NCI-H82 treated with DMSO at 0.1 percent for 48 hours (cell line): ENCODE data around the gene EFNA3.

Experiments used
- DNase-seq: peaks from one replicate; lab custom pipeline; 2025; ENCODE audit not compliant: unreplicated experiment; lab: John Stamatoyannopoulos, UW

Gene EFNA3, protein sequence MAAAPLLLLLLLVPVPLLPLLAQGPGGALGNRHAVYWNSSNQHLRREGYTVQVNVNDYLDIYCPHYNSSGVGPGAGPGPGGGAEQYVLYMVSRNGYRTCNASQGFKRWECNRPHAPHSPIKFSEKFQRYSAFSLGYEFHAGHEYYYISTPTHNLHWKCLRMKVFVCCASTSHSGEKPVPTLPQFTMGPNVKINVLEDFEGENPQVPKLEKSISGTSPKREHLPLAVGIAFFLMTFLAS

DNA sequence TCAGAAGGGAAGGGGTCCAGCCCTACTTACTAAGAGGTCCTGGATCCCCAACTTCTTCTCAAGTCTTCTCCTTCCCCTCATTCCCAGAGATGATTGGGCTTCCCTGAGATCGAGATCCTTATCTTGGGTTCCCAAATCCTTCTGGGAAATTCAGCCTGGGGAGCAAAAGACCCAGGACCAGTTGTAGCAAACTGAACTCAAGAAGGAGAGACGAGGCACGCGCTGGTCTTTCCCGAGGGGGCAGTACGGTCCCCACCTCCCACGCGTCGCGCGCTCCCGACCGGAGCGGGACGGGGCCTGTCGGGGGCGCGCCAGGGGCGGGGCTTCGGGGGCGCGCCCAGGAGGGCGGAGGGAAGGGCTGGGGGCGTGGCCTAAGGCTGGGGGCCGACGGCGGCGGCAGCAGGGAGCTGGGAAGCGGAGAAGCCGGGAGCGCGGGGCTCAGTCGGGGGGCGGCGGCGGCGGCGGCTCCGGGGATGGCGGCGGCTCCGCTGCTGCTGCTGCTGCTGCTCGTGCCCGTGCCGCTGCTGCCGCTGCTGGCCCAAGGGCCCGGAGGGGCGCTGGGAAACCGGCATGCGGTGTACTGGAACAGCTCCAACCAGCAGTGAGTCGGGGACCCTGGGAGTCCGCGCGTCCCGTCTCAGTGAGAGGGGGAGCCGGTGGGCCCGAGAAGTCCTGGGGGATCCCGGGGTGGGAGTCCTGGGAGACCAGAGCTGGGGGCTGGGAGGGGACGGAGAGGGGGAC lies at the start of gene EFNA3:
TSS of gene EFNA3 (plus strand) at position 369 of the 741 bp plus-strand sequence. CDS start at position 474, 105 bp downstream.
- DNase-seq, result peak; percentile 33

DNA sequence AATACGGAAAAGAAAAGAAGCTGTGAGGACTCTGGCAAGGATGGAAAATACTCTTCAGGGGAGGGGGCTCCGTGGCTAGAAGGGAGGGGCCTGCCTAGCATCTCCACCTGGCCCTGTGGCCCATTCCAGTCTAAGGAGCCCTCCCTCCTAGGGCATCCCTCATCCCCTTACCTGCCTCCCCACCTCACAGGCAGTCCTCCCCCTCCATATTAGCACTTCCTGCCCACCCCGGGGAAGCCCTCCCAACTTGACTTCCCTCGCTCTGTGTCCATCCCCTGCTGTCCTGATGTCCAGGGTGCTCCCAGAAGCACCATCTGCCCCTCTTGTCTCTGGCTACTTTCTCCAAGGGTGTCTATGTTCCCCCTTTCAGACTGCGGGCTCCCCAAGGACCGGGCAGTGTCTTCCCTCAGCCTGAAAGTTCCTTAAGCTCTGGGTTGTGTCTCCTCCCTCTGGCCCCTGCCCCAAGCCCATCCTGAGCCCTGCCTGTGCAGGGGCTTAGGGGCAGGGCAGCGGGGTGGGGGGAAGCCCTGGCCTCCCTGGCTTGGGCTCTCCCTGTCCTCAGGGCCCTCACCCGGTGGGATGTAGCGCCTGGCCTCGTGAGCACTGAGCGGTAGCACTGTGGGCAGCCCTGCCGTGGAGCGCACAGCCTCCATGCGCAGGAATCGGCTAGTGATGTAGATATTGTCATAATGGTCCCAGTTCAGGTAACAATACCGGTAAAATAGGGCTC lies 49.0 kb upstream of the EFNA3 start:
- no peak for DNase-seq

DNA sequence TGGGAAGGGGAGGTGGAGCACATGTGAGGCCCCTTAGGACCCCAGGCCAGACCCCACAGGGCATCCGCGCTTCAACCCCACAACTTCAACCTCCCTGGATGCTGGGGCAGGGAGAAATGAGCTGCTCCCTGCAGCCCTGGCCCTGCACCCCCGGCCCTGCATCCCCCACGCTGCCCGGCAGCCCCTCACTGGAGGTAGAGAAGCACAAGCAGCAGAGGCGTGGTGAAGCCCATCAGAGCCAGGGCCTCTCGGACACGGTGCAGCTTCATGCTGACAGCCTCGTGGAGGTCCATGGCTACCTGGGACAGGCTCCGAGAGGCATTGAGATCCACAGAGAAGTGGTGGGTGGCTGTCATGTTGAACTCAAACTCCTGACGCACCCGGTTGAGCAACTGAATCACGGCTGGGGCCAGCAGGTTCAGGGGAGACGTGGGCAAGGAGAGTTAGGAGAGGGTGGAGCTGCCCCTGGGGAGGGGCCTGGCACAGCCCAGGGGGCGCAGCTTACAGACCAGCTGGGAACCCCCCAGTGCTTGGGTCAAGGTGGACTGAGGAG lies 48.3 kb upstream of the EFNA3 start:
- DNase-seq, result no peak

DNA sequence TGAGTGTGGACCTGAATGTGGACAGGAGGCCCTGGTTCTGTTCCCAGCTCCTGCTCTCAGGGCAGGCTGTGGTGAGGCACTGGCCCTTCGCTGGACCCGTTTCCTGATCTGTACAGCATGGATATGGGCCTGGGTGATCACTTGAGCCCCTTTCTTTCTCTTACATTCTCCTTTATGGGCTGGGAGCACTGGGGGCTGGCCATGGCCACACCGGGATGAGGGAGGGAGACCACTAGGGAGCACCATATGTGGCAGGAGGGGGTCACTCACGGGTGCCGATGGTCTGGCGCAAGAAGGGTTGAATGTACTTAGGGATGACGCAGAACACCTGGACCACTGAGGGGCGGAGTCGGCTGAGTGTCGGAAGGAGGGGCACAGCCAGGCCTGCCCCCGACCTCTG lies 47.7 kb upstream of the EFNA3 start:
- DNase-seq, result no peak

DNA sequence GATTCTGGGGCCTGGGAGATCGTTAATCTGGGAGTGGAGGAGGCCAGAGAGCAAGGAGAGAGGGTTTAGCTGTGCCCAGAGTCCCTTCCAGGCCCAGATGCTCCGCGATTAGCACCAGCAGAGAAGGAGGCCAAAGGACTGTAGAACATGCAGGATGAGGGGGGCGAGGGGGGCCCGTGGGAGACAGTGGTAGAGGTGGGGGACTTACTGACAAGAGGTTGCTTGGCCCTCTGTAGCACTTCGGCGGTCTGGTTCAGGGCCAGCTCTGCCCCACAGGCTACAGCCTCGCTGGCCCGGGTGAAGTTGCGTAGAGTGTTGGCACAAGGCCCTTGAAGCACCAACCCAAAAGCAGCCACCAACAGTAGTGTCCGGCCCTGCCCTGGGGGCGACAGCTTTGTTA lies 45.8 kb upstream of the EFNA3 start:
- DNase-seq, result no peak

DNA sequence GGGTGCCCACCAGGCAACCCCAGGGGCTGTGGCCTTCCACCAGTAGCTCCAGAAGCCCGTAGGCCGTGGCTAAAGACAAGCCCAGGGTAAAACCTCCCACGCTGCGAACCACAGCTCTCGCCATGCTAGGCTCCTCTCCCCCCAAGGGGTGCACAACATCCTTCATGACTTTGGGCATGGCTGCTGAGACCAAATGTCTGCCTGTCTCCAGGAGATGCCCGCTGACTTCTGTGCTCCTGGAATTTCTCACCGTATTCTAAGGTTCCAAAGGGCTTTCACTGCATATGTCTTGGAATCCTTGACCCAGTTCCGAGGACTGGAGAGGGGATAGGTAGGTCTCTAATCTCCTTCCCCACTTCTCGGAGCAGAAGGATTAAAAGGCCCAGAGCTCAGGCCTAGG lies 45.1 kb upstream of the EFNA3 start, which contains the start of the genes DCST1 and DCST2:
TSS of gene DCST1 (plus strand) at position 301 of the 400 bp plus-strand sequence. CDS start 213 bp downstream, outside the sequence.
TSS of gene DCST2 (minus strand) at position 258 of the 400 bp plus-strand sequence. CDS start at position 178, 80 bp downstream.
- DNase-seq, result no peak

DNA sequence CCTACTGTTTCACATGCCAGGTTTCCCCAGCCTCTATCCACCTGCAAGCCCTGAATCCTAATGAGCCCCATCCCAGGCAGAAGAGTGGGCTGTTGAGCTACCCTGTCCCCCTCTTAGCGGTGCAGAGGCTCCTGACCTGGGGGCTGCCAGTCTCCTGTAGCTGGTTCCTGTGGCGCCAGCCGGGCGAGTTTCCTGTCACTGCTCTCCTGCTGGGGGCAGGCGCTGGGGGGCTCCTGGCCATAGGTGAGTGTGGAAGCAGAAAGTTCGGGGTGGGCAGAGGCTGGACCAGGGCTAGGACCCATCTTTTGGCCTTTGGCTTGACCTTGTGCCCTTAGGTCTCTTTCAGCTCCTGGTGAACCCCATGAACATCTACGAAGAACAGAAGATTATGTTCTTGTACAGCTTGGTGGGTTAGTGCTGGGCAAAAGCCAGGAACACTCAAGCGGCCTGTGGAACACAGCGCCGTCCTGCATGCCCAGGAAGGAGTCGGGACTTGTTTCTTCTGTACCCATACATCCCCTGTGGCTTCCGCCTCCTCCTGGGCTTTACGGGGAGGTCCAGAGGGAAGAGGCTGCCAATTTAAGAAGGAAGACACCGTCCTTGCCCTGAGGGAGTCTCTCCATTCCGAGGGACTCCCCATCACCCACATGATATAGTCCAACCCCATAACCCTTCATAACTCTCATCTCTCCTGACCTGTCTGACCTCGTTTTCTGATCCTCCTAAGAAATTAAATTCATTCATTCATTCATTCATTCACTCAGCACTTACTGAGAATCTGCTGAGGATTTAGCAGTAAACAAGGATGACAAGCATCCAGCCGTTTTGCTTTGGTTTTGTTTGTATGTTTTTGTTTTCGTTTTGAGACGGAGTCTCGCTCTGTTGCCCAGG lies 44.1 kb upstream of the EFNA3 start:
- no peak for DNase-seq

DNA sequence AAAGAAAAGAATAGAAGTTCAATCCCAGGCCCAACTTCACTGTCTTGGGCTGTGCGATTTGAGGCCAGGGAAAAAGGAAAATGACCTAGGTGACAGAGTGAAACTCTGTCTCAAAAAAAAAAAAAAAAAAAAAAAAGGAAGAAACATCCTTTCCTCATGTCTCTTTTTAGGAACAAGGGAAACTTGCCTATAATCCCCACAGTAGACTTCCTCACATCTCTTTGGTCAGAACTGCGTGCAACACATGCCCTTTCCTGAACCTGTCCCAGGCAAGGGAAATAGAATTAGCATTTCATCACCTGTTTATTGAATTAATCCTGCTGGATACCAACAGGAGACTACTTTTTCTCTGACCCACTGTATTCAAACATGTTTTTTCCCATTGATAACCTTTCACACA lies 42.7 kb upstream of the EFNA3 start:
- no peak for DNase-seq

DNA sequence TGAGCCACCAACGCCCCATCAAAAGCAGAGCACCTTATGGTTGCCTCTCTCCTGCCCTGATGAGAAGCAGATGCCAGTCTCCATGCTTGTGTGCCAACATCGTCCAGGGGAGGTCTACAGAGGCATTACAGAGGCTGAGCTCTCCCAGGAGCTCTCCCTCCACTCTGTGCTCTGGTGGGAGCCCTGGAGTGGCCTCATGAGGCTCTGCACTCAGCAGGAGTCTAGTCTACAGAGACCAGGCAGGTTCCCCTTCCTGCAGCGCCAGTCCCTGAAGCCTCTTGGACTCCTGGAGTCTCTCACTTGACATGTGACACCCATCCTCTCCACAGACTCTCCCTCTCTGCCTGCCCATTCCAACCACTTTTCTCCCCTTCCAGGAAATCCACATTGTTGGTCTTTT lies 41.6 kb upstream of the EFNA3 start:
- no peak for DNase-seq

DNA sequence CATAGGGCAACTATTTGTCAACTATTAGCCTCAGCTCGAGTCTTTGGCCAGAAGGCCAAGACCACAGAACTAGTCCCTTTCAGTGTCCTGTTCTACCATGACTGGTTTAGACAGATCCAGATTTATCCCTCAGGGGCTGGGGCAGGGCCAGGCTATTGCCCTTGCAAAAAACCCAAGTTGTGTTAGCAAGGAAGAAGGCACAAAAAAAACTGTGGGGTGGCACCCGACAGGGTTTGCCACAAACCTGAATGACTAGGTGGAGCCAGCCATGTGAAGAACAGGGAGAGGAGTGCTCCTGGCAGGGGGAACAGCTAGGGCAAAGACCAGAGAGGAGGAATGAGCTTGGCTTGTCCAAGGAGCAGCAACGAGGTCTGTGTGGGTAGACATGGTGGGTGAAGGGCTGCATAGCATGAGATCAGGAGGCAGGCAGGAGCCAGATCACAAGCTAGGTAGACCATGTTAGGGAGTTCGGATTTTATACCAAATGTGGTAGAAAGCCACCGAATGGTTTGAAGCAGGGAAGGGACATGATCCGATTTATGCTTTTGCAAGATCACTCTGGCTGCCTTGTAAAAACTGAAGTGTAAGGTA lies 40.7 kb upstream of the EFNA3 start:
- DNase-seq, result no peak

DNA sequence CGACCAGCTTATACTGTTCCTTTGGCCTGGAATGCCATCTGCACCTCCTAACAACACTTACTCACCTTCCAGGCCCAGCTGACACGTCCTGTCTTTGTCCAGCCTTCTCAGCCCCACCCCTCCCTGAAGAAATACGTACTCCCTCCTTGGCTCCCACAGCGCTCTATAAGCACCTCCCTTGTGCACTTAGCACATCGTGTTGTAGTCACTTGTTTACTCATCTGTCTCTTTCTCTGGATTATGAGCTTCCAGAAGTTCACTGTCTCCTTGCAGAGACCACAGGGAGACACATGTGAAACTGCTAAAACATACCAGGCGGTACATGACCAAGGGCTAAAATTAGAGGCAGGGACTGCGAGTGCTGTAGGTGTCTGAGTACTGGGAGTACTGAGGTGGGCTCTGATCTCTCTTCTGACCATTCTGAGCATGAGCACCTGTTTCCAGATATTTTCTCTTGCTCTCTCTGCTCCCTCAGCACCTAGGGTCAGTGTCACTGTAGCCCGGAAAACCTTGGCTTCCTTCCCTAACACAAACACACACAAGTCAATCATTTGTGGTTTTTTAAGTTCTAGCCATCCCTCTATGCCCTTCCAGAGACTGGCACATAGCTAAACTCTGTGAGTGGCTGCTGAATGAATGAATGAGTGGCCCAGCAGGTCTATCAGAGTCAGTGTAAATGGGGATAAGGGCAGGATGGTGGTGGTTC lies 39.9 kb upstream of the EFNA3 start:
- DNase-seq, result no peak

DNA sequence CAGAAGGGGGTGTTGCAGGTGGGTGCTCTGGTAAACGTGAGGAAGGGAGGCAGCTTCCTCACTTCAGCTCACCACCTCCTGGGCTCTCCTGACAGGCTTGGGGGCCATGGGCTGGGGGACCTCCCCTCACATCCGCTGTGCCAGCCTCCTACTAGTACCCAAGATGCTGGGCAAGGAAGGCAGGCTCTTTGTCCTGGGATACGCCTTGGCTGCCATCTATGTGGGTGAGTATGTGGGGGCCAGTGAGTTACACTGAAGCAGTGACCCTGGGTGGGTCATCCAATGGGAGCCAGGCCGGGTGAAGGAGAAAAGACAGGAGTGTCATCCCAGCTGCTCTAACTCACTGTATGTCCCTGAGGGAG lies 39.3 kb upstream of the EFNA3 start:
- no peak for DNase-seq

DNA sequence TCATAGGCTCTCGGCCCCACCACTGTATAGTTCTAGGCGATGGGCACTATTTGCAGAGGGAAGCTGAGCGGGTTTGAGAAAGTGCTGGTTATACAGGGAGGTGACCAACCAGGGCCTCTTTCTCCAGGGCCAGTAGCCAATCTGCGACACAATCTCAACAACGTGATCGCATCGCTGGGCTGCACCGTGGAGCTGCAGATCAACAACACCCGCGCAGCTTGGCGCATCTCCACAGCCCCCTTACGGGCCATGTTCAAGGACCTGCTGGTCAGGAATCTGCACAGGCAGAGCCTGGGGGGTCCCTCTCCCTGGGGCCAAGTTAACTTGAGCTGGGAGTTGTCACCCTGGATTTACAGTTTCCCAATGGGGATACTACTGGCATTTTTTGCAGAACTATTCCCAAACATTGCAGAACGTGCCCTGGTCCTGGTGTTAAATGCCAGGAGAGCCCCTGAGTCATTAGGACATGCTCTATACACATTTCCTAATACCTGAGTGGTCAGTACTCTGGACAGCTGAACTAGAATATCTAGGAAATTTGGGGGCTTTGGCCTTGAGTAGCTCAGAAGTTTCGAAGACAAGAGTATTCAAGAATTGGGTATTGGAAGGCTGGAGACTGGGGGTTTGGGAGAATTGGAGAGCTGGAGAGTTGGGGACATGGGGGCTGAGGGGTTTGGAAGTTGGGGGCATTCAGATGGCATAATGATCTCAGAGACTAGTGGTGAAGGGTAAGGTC lies 38.1 kb upstream of the EFNA3 start:
- DNase-seq, result no peak

DNA sequence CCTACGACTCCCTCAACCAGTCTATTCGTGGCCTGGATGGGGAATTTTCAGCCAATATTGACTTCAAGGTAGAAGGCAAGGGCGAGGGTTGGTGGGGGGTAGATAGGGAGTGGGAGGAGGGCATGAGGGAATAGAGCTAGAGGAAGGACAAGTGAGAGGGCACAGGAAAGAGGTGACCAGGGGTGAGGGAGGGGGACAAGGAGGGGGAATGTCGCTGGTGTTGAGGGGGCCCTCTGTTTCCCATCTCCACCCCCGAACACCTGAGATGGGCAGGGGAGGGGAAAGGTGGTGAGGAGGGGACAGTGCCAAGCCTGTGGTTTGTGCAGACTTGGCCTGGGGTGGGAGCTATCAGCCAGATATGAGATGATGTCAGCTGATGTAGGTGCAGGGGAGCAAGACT lies 35.8 kb upstream of the EFNA3 start:
- no peak for DNase-seq

DNA sequence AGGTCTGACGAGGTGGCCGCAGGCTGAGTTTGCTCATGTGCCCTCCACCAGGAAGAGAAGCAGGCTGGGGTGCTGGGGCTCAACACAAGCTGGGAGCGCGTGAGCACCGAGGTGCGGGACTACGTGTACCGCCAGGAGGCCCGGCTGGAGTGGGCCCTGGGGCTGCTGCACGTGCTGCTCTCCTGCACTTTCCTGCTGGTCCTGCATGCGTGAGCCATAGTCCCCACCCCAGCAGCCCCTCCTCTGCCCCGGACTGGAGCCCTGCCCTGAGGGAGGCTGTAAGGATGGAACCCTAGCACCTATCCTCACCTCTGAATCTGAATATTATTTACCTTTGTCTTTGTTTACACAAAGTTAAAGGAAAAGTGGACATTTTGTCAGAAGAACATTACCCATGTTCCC lies 35.3 kb upstream of the EFNA3 start:
- DNase-seq, result no peak

DNA sequence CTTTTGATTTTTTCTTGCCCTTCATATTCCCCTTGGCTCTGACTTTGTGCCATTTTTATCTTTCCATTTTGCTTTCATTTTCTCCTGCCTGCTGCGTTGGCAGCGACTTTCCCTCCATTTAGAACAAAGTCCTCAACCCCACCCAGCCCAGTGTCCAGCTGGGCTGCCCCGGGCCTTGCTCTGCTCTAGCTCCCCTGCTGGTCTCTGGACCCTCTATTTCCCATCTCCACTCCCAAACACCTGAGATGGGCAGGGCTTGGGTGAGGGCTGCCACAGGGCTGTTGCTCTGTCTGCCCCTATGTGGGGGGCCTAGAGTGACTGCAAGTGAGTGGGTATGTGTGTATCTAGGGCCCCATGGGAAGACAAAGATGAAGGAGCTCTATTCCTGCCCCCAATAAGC lies 34.8 kb upstream of the EFNA3 start:
- no peak for DNase-seq

DNA sequence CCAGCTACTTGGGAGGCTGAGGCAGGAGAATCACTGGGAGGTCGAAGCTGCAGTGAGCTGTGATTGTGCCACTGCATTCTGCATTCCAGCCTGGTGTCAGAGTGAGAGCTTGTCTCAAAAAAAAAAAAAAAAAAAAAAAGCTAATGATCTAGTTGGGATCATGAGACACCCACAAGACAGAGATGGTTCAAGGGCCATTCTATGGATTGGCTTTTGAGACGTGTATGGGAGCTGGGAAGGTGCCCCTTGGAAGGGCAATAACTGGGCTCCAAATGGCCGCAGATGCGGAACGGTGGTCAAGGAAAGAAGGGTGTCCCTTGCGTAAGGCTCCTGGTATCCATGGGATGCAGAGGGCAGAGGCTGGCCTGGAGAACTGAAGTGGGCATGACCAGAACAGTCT lies 34.3 kb upstream of the EFNA3 start:
- no peak for DNase-seq

DNA sequence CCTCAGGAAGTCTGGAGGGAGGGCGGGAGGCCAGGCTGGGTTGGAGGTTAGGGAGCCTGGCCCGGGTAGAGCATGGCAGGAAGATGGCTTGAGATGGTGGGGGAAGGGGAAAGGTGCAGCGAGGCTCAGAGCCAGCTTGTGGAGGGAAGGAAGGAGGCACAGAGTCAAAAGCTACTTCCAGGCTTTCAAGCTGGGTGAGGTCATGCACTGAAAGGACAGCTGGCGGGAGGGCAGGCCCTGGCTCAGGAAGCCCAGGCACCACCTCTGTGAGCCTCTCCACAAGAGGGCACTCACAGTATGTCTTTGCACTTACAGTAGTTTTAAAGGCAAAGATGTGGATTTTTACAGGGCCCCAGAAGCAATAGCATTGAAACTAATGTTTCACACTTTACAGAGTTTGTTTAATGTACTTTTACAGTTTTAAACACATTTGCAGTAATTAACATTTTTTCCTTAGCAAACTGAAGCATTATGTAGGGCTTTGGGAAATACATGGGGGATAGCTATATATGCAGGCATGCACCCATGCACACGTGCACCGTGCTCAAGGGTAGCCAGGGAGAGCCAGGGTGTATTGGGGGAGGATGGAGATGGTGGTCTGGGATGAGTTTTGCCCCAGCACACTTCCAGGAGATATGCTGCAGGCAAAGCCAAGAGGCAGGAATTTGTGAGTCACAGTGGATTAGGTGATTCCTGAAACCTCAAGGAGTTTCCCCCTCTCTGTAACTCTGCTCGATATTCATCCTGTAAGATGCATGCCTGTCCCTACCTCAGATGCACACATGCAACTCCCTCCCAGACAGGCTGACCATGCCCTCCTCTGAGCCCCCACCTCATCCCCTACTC lies 33.6 kb upstream of the EFNA3 start:
- peak; percentile 73 for DNase-seq
